H1 (cell line): ENCODE results near the gene CHPF2. TPM values are rescaled to one million over a fixed set of nuclear protein-coding genes. Genes with fewer than 3 reads are reported as not detected.

Experiments
- CTCF ChIA-PET: fragments of 300-600 bp; sonication (Branson Sonifier 250); formaldehyde crosslinking; loops from one replicate; lab custom pipeline; 2021; ENCODE audit not compliant: partially characterized antibody; lab: Charles Lee
- POLR2A ChIA-PET: fragments of 300-600 bp; sonication (Branson Sonifier 250); formaldehyde crosslinking; loops from one replicate; lab custom pipeline; 2021; ENCODE audit warnings: inconsistent platforms; ENCODE audit not compliant: partially characterized antibody; lab: Charles Lee
- DNase-seq, 2 experiments: peaks; one replicate each; pipeline versions ENCODE4 v3.0.0 to v3.0.0-alpha.2; 2010 to 2022; ENCODE audit warnings: low spot score in 2 of 2, low read depth in 1 of 2, mixed read lengths in 1 of 2
- FAIRE-seq: peaks from 2 replicates; lab custom pipeline; 2011; peaks lifted over from hg19 to GRCh38; lab: Jason Lieb, UNC
- H2AFZ ChIP-seq: 2 replicates; pipeline ENCODE4 v1.8.1; 2012; ENCODE audit warnings: low read length, inconsistent platforms
- H2AK5ac ChIP-seq: 2 replicates; pipeline ENCODE4 v1.6.1; 2013; ENCODE audit warnings: low read depth, low read length
- H2BK120ac ChIP-seq: replicated peaks from 2 replicates; pipeline ENCODE3; 2013; ENCODE audit warnings: low read depth, low read length, inconsistent platforms
- H2BK12ac ChIP-seq: 2 replicates; pipeline ENCODE4 v1.6.1; 2013; ENCODE audit warnings: low read depth, low read length
- H2BK15ac ChIP-seq: 2 replicates; pipeline ENCODE4 v1.6.1; 2013; ENCODE audit warnings: low read length
- H2BK20ac ChIP-seq: 2 replicates; pipeline ENCODE4 v1.6.1; 2013; ENCODE audit warnings: low read length
- H2BK5ac ChIP-seq: 2 replicates; pipeline ENCODE4 v1.6.1; 2013; ENCODE audit warnings: low read depth, low read length
- H3K14ac ChIP-seq: 2 replicates; pipeline ENCODE4 v1.6.1; 2013; ENCODE audit warnings: inconsistent platforms; ENCODE audit not compliant: insufficient read length
- H3K18ac ChIP-seq: 2 replicates; pipeline ENCODE4 v1.6.1; 2013; ENCODE audit warnings: low read length; ENCODE audit errors: extremely low read depth
- H3K23ac ChIP-seq: 2 replicates; pipeline ENCODE4 v1.6.1; 2013; ENCODE audit warnings: inconsistent platforms; ENCODE audit not compliant: insufficient read length
- H3K23me2 ChIP-seq: 2 replicates; pipeline ENCODE4 v1.6.1; 2013; ENCODE audit warnings: low read depth, low read length
- H3K27ac ChIP-seq: 2 replicates; pipeline ENCODE4 v1.6.1; 2011; ENCODE audit warnings: low read depth, low read length, inconsistent platforms
- H3K27me3 ChIP-seq, 4 experiments: replicated peaks in 1 of 4; 1 replicate in 1 of 4; 2 replicates in 3 of 4; pipeline versions ENCODE4 v1.6.1 to v1.8.1; 2011 to 2013; ENCODE audit warnings: low read length in 3 of 4, mild to moderate bottlenecking in 3 of 4, inconsistent platforms in 2 of 4, mixed read lengths in 2 of 4, moderate library complexity in 1 of 4; ENCODE audit not compliant: control insufficient read depth in 3 of 4, insufficient read depth in 3 of 4; ENCODE audit errors: extremely low read depth in 1 of 4
- H3K36me3 ChIP-seq, 4 experiments: 2 replicates each; pipeline versions ENCODE4 v1.6.1 to v1.8.1; 2011 to 2013; ENCODE audit warnings: mild to moderate bottlenecking in 4 of 4, low read length in 3 of 4, moderate library complexity in 2 of 4, control low read depth in 1 of 4, inconsistent platforms in 1 of 4; ENCODE audit not compliant: insufficient read depth in 4 of 4, control insufficient read depth in 2 of 4
- H3K4ac ChIP-seq: replicated peaks from 2 replicates; pipeline ENCODE3; 2013; ENCODE audit warnings: low read length, low read depth, mixed read lengths, inconsistent platforms; ENCODE audit not compliant: insufficient read length
- H3K4me1 ChIP-seq, 4 experiments: replicated peaks in 1 of 4; 1 replicate in 1 of 4; 2 replicates in 3 of 4; pipeline versions ENCODE4 v1.6.1 to v1.8.1; 2011 to 2013; ENCODE audit warnings: low read length in 3 of 4, inconsistent platforms in 2 of 4, mixed read lengths in 1 of 4; ENCODE audit not compliant: insufficient read depth in 4 of 4, control insufficient read depth in 3 of 4
- H3K4me2 ChIP-seq, 2 experiments: 2 replicates each; pipeline versions ENCODE4 v1.6.1 to v1.8.1; 2011 to 2013; ENCODE audit warnings: low read depth in 2 of 2, low read length in 2 of 2, control low read depth in 1 of 2, inconsistent platforms in 1 of 2, mild to moderate bottlenecking in 1 of 2; ENCODE audit not compliant: insufficient read depth in 1 of 2
- H3K4me3 ChIP-seq, 4 experiments: fragments of 200-600, 300-600 bp in 1 of 4; sonication (generic), shearing (Covaris generic), sonication (Bioruptor Twin) in 1 of 4; 2 replicates each; pipeline versions ENCODE4 v1.5.1 to v1.8.1; 2011 to 2016; ENCODE audit warnings: low read length in 4 of 4, low read depth in 3 of 4, control low read depth in 2 of 4, inconsistent platforms in 2 of 4, mild to moderate bottlenecking in 2 of 4, mixed read lengths in 1 of 4, moderate library complexity in 1 of 4; ENCODE audit not compliant: insufficient read depth in 2 of 4; ENCODE audit errors: extremely low read depth in 1 of 4
- H3K56ac ChIP-seq: replicated peaks from 2 replicates; pipeline ENCODE3; 2013; ENCODE audit warnings: low read depth, mild to moderate bottlenecking, mixed read lengths, low read length, inconsistent platforms; ENCODE audit not compliant: insufficient read length
- H3K79me1 ChIP-seq: 2 replicates; pipeline ENCODE4 v1.6.1; 2013; ENCODE audit warnings: low read depth, low read length, control low read depth
- H3K79me2 ChIP-seq, 2 experiments: 2 replicates each; pipeline versions ENCODE4 v1.6.1 to v1.8.1; 2012 to 2013; ENCODE audit warnings: low read length in 2 of 2, mild to moderate bottlenecking in 2 of 2, inconsistent platforms in 1 of 2; ENCODE audit not compliant: insufficient read depth in 2 of 2, control insufficient read depth in 1 of 2
- H3K9ac ChIP-seq, 4 experiments: replicated peaks in 1 of 4; 1 replicate in 1 of 4; 2 replicates in 3 of 4; pipeline versions ENCODE4 v1.6.1 to v1.8.1; 2011 to 2013; ENCODE audit warnings: low read depth in 3 of 4, low read length in 3 of 4, control low read depth in 2 of 4, mild to moderate bottlenecking in 2 of 4, moderate library complexity in 2 of 4, inconsistent platforms in 1 of 4; ENCODE audit errors: extremely low read depth in 1 of 4
- H3K9me3 ChIP-seq, 2 experiments: 2 replicates each; pipeline versions ENCODE4 v1.6.1 to v1.8.1; 2012 to 2013; ENCODE audit warnings: mild to moderate bottlenecking in 2 of 2, moderate library complexity in 2 of 2, control low read depth in 1 of 2, inconsistent platforms in 1 of 2, low read depth in 1 of 2, low read length in 1 of 2, mixed read lengths in 1 of 2; ENCODE audit not compliant: insufficient read depth in 2 of 2
- H4K20me1 ChIP-seq, 2 experiments: replicated peaks in 1 of 2; 2 replicates each; pipeline versions ENCODE3 to v1.8.1; 2011 to 2013; ENCODE audit warnings: inconsistent platforms in 2 of 2, low read length in 2 of 2, mild to moderate bottlenecking in 1 of 2; ENCODE audit not compliant: insufficient read depth in 2 of 2, control insufficient read depth in 1 of 2
- H4K5ac ChIP-seq: 2 replicates; pipeline ENCODE4 v1.6.1; 2013; ENCODE audit warnings: low read length, low read depth, mixed read lengths, inconsistent platforms; ENCODE audit not compliant: insufficient read length
- H4K8ac ChIP-seq: 2 replicates; pipeline ENCODE4 v1.8.0; 2013; ENCODE audit warnings: mild to moderate bottlenecking, moderate library complexity, low read length, inconsistent platforms; ENCODE audit not compliant: insufficient read depth; ENCODE audit errors: extremely low read depth
- H4K91ac ChIP-seq: replicated peaks from 2 replicates; pipeline ENCODE3; 2013; ENCODE audit warnings: low read length, mixed read lengths, inconsistent platforms; ENCODE audit not compliant: insufficient read length
- ATF2 ChIP-seq: IDR thresholded peaks from 2 replicates; pipeline ENCODE4 v1.6.1; 2012; ENCODE audit warnings: low read length, inconsistent platforms
- E2F6 ChIP-seq: IDR thresholded peaks from 2 replicates; pipeline ENCODE4 v1.6.1; 2012; ENCODE audit warnings: inconsistent platforms
- JUND ChIP-seq: IDR thresholded peaks from 2 replicates; pipeline ENCODE4 v1.6.1; 2011; ENCODE audit warnings: mild to moderate bottlenecking, improper control_type of control experiment, low read length
- RAD21 ChIP-seq, 2 experiments: IDR thresholded peaks in 1 of 2; conservative IDR thresholded peaks in 1 of 2; 2 replicates each; pipeline ENCODE4 v1.6.1; 2011; ENCODE audit warnings: low read depth in 2 of 2, low read length in 2 of 2, improper control_type of control experiment in 1 of 2, inconsistent platforms in 1 of 2, mild to moderate bottlenecking in 1 of 2, moderate library complexity in 1 of 2
- SIX5 ChIP-seq: IDR thresholded peaks from 2 replicates; pipeline ENCODE4 v1.6.1; 2011; ENCODE audit warnings: mild to moderate bottlenecking, low read depth, low read length
- WGBS, 2 experiments: shearing (Covaris generic) in 1 of 2; methylation state at CpG; one replicate each; pipeline versions ENCODE4 v1.1.6 to v1.1.7; 2013 to 2015; ENCODE audit warnings: low lambda C conversion rate in 2 of 2, mixed read lengths in 2 of 2, inconsistent platforms in 1 of 2, low coverage in 1 of 2, missing lambda C conversion rate in 1 of 2; ENCODE audit not compliant: insufficient replicate concordance in 2 of 2, insufficient coverage in 1 of 2, insufficient read length in 1 of 2; ENCODE audit errors: extremely low coverage in 1 of 2, missing lambda C conversion rate in 1 of 2; 5-methylcytosine and 5-hydroxymethylcytosine counted together
- polyA plus RNA-seq, 7 experiments: library from polyadenylated mRNA; depleted of rRNA in 3 of 7; stranded (reverse) in 5 of 7; unstranded in 2 of 7; fragments of >200 nt in 5 of 7; fragments of 200-250 nt in 2 of 7; gene quantifications; 1 replicate in 5 of 7; 2 replicates in 1 of 7; 4 replicates in 1 of 7; pipeline versions ENCODE4 v1.2.1 to v1.2.3, GENCODE V29; 2011 to 2013; ENCODE audit warnings: missing spikeins in 2 of 7, mixed read lengths in 2 of 7
- total RNA-seq: library from RNA; stranded (reverse); fragmentation: NEBNext Ultra II Directional; extraction: Animal tissue kit (Norgen Biotek cat#: 25700); gene quantifications from 2 replicates; pipeline ENCODE4 v1.2.1, GENCODE V29; 2021

CHPF2 gene
- total and polyA plus RNA-seq, 2 of the 8 experiments (the other 6 are each of a cell fraction or from before 2014, with no cell fraction given) = 14.4 to 20.6 TPM

- TF ChIP-seq SIX5 (no peak), ATF2 (no peak), RAD21 (IDR thresholded peaks at IDR 0.05 in 1 of 2, conservative IDR thresholded peaks at IDR 0.05 in 1 of 2; ENCODE audit: low read depth in 2 of 2, low read length in 2 of 2) (no peak), JUND (no peak), E2F6 (no peak)
- Histone ChIP-seq H4K20me1 (no peaks in the 10 kb centered on the region), H2BK5ac (no peak overlapping the region), H2BK15ac (no peak overlapping the region), H3K36me3 (no peaks in the 10 kb centered on the region), H3K4me2 (no peak overlapping the region), H3K23ac (no peak overlapping the region), H3K4me1 (no peaks in the 10 kb centered on the region), H2AK5ac (no peak overlapping the region), H2BK20ac (no peak overlapping the region), H3K4me3 (no peak overlapping the region), H4K91ac (no peak overlapping the region), H3K4ac (no peak overlapping the region), H3K9ac (no peak overlapping the region), H3K9me3 (no peaks in the 10 kb centered on the region), H2AFZ (no peak overlapping the region), H2BK12ac (no peak overlapping the region), H4K8ac (peak overlapping the region; percentile 20; the same call in 1 of the 2 replicates), H3K79me1 (no peaks in the 10 kb centered on the region), H3K18ac (no peak overlapping the region), H3K23me2 (no peaks in the 10 kb centered on the region), H3K56ac (no peak overlapping the region), H3K14ac (no peak overlapping the region), H3K27me3 (no peaks in the 10 kb centered on the region), H2BK120ac (no peak overlapping the region), H4K5ac (no peak overlapping the region), H3K27ac (no peak overlapping the region), H3K79me2 (no peaks in the 10 kb centered on the region)
- ChIA-PET POLR2A (interaction anchor here (1.1 kb wide), 1 partner anchor 11 kb away, joined by 3 read pairs; no protein-coding TSS in a partner anchor), CTCF (interaction anchor here (0.7 to 1.4 kb wide), 2 partner anchors 9 to 204 kb away, joined by 3 read pairs; no protein-coding TSS in a partner anchor)
- no peak for FAIRE-seq
- no peak for DNase-seq
- 71% methylated on average over 5 of the region's 5 CpGs; no CpG with 5 or more reads in 1 of the 2 experiments for WGBS, 2 experiments
These were observed 44.1 kb upstream of the CHPF2 start for GRCh38 chr7:151188252-151188542.
